ENCODE data around the gene TNFAIP8L2. TPM values are rescaled to one million over a fixed set of nuclear protein-coding genes. Genes with fewer than 3 reads are reported as not detected.

Gene TNFAIP8L2
- total and polyA plus RNA-seq, 2 of the 8 experiments (the other 6 are each of a cell fraction or from before 2014, with no cell fraction given) = not detected

- Histone ChIP-seq H2BK12ac (ENCODE audit: low read depth, low read length) (no peak overlapping the region), H3K9ac (replicated peaks in 1 of 4; ENCODE audit: extremely low read depth in 1 of 4, low read depth in 3 of 4, low read length in 3 of 4) (no peak overlapping the region), H3K14ac (ENCODE audit: insufficient read length) (no peak overlapping the region), H2BK15ac (ENCODE audit: low read length) (no peak overlapping the region), H3K79me2 (ENCODE audit: control insufficient read depth in 1 of 2, insufficient read depth in 2 of 2, low read length in 2 of 2) (no peaks in the 10 kb centered on the region), H4K20me1 (replicated peaks in 1 of 2; ENCODE audit: control insufficient read depth in 1 of 2, insufficient read depth in 2 of 2, low read length in 2 of 2) (no peaks in the 10 kb centered on the region), H3K79me1 (ENCODE audit: low read depth, low read length) (no peaks in the 10 kb centered on the region), H3K27ac (ENCODE audit: low read depth, low read length) (no peak overlapping the region), H3K36me3 (ENCODE audit: control insufficient read depth in 2 of 4, insufficient read depth in 4 of 4, low read length in 3 of 4) (no peaks in the 10 kb centered on the region), H3K4ac (replicated peaks; ENCODE audit: insufficient read length, low read depth, low read length) (no peak overlapping the region), H3K27me3 (replicated peaks in 1 of 4; ENCODE audit: control insufficient read depth in 3 of 4, extremely low read depth in 1 of 4, insufficient read depth in 3 of 4, low read length in 3 of 4) (no peaks in the 10 kb centered on the region), H4K5ac (ENCODE audit: insufficient read length, low read depth, low read length) (no peak overlapping the region), H2AK5ac (ENCODE audit: low read depth, low read length) (no peak overlapping the region), H4K91ac (replicated peaks; ENCODE audit: insufficient read length, low read length) (no peak overlapping the region), H3K56ac (replicated peaks; ENCODE audit: insufficient read length, low read depth, low read length) (no peak overlapping the region), H2BK5ac (ENCODE audit: low read depth, low read length) (no peak overlapping the region), H3K23ac (ENCODE audit: insufficient read length) (no peak overlapping the region), H3K4me2 (ENCODE audit: insufficient read depth in 1 of 2, low read depth in 2 of 2, low read length in 2 of 2) (no peak overlapping the region), H3K23me2 (ENCODE audit: low read depth, low read length) (no peaks in the 10 kb centered on the region), H2BK120ac (replicated peaks; ENCODE audit: low read depth, low read length) (no peak overlapping the region), H2BK20ac (ENCODE audit: low read length) (no peak overlapping the region), H3K4me3 (ENCODE audit: extremely low read depth in 1 of 4, insufficient read depth in 2 of 4, low read depth in 3 of 4, low read length in 4 of 4) (no peak overlapping the region), H3K9me3 (ENCODE audit: insufficient read depth in 2 of 2, low read depth in 1 of 2, low read length in 1 of 2) (no peaks in the 10 kb centered on the region), H4K8ac (ENCODE audit: extremely low read depth, insufficient read depth, low read length) (no peak overlapping the region), H3K18ac (ENCODE audit: extremely low read depth, low read length) (no peak overlapping the region), H2AFZ (ENCODE audit: low read length) (no peak overlapping the region), H3K4me1 (replicated peaks in 1 of 4; ENCODE audit: control insufficient read depth in 3 of 4, insufficient read depth in 4 of 4, low read length in 3 of 4) (no peaks in the 10 kb centered on the region)
- no peak for FAIRE-seq
- 88% methylated on average over 5 of the region's 5 CpGs; no CpG with 5 or more reads in 1 of the 2 experiments for WGBS, 2 experiments (ENCODE audit: extremely low coverage in 1 of 2, insufficient coverage in 1 of 2, insufficient read length in 1 of 2, insufficient replicate concordance in 2 of 2, low coverage in 1 of 2, low lambda C conversion rate in 2 of 2, missing lambda C conversion rate in 1 of 2)
- ChIA-PET POLR2A (ENCODE audit: partially characterized antibody) (interaction anchor here (1.5 kb wide), 1 partner anchor 61 kb away, joined by 3 read pairs; the partner anchor contains the start of gene C1orf56), CTCF (ENCODE audit: partially characterized antibody) (interaction anchor here (7.3 kb wide), 1 partner anchor 8 kb away, joined by 64 read pairs; no protein-coding TSS in a partner anchor)
- TF ChIP-seq PHF8 (conservative IDR thresholded peaks at IDR 0.05; ENCODE audit: low read depth, low read length) (no peak), POU5F1 (IDR thresholded peaks at IDR 0.05; ENCODE audit: low read depth, low read length) (no peak), MAFK (IDR thresholded peaks at IDR 0.05; ENCODE audit: low read depth, low read length) (no peak)
- no peak for DNase-seq (ENCODE audit: low read depth in 1 of 2, low spot score in 2 of 2)
These were observed 48.1 kb upstream of the TNFAIP8L2 start for GRCh38 chr1:151108331-151108730.

Measured in H1 (cell line).